HG03025 (cell line): ENCODE measurements around the gene PRSS21.

Source experiments
- ATAC-seq: cut with Tn5 transposase; IDR thresholded peaks from one replicate; pipeline ENCODE4 v1.9.1; 2021; ENCODE audit warnings: mild to moderate bottlenecking, moderate library complexity; ENCODE audit not compliant: unreplicated experiment, low FRiP score

The PRSS21 gene

GRCh38 chr16:2779151-2779920 is 37.7 kb upstream of the PRSS21 start:
- ATAC-seq = no peak

DNA sequence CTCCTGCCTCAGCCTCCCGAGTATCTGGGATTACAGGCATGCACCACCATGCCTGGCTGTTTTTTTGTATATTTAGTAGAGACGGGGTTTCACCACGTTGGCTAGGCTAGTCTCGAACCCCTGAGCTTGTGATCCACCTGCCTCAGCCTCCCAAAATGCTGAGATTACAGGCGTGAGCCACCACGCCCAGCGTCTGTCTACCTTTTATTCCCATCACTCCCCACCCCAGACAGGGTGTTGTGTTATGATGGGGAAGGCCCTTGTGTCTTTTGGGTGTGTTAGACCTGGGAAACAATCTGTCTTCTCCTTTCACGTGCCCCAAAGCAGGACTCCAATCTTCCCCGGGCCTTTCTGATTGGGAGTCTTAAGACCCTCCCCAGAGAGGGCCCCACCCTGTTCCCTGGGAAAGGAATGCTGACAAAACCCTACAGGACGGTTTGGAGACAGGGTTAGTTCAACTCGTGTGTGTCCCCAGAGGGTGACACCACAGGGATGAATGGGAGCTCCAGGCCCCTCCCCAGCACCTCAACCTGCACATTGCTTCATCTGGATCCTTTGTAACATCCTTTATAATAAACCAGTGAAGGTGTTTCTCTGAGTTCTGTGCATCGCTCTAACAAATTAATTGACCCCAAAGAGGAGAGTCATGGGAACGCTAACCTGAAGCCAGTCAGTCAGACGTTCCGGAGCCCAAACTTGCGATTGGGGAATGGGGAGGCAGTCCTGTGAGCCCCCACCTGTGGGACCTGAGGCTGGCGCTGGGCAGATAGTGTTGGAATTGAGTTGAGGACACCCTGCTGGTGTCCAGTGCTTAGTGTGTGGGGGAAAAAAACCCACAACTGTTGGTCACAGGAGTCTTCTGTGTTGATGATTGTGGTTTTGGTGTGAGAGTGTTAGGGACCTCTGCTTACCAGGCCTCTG is 36.8 kb upstream of the PRSS21 start:
- ATAC-seq = no peak

DNA sequence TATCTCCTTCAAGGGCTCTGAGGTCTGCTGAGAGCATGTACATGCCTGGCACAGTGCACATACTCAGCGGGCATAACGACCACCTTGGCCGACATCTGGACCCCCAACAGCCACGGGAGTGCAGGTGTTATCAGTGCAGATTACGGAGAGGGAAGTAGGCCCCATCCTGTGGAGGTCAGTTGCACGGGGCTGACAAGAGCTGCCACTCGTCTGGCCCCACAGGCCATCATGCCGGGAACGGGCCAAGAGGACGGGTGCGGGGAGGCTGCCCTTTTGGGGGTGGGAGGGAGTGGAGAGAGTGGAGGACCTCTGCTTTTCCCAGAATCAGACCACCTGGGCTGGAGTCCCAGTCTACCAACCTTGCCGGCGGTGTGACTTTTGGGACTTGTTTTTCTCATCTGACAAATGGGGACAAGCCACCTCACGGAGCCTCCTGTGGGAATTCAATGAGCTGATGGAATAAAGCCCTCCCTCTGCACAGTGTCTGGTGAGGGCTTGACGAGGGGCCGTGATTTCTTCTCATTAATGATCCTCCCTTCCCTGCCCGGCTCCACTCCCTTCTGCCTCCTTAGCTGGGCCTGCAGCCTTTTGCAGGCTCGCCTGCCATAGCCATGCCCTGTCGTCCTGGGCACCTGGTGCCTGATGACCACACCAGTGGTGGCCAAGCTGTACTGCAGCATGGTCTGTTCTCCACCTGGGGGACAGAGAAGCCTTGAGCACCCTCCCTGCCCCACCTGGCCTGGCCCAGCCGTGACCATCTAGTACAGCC is 34.3 kb upstream of the PRSS21 start:
- ATAC-seq = no peak

DNA sequence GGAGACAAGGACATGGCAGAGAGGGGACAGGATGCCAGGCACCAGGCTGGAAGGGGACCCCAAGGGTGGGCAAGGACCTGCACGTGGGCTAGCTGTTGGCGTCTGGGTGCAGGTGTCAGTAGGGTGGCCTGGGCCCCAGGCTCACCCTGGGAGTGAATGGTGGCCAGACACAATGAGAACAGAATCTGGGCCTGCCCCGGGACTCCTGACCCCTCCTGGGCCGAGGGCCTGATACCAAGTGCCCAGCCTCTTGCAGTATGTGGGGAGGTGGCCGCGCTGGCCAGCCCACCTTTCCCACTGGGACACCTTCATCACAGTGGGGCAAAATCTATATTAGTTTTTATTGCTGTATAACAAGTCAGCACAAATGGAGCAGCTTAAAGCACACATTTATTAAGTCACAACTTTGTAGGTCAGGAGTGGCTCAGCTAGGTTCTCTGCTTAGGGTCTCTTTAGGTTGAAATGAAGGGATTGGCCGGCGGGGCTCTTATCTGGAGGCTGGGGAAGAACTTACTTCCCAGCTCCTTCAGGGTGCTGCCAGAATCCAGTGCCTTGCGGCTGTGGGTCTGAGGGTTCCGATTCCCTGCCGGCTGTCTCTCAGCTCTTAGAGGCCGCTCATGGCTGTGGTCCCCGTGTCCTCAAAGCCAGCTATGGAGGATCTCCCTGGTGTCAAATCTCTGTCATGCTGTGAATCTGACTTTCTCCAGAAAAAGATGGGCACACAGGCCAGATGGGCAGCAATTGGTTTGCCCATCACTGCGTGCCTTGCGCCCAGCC is 33.3 kb upstream of the PRSS21 start:
- ATAC-seq = no peak

GRCh38 chr16:2784358-2785100 is 32.5 kb upstream of the PRSS21 start:
- ATAC-seq = no peak

GRCh38 chr16:2785101-2785991 is 31.7 kb upstream of the PRSS21 start:
- ATAC-seq = no peak

- no peak for ATAC-seq
These were observed 30.8 kb upstream of the PRSS21 start for GRCh38 chr16:2786061-2786825.

DNA sequence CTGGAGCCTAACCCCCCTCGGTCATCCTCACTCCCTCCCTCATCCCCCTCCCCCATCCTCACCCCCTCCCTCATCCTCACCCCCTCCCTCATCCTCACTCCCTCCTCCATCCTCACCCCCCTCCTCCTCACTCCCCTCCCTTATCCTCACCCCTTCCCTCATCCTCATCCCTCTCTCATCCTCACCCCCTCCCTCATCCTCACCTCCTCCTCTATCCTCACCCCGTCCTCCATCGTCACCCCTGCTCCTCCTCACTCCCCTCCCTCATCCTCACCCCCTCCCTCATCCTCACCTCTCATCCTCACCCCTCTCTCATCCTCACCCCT is 30.2 kb upstream of the PRSS21 start:
- no peak for ATAC-seq

DNA sequence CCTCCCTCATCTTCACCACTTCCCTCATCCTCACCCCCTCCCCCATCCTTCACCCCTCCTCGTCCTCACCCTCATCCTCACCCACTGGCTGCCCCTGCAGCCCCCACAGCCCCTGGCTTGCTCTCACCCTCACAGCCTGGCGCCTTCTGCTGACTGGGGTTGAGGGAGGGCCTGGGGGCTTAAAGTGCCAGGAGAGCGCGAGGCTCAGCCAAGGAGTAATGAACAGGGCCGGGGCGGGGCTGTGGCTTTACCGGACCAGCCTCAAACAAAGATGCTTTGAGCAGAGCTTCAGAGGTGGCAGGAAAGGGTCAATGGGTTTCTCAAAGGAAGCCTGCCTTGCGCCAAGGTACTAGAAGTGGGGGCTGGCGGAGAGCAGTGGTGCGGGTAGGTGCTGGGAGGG is 29.6 kb upstream of the PRSS21 start, which contains the start of gene PRSS33:
Gene PRSS33 (minus strand): TSS at position 155 of the 400 bp plus-strand sequence. CDS start 1,013 bp downstream, outside the sequence.
- no peak for ATAC-seq

- ATAC-seq = no peak
These were observed 29.1 kb upstream of the PRSS21 start for GRCh38 chr16:2787961-2788360.

DNA sequence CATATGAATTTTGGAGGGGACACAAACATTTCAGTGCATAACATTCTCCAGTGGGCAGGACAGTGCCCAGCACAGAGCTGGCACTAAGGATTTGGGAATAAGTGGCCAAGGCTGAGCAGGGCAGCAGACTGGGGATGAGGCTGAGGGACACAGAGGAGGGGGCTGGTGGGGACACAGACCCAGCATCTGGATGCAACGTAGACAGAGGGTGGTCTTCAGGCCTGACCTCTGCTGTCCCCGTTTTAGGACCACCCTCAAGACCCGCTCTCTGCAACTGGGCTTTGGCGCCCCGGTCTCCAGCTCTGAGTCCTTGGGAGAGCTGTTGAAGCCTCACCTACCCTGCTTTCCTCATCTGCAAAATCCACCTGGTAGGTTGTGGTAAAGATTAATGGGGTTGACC is 26.4 kb upstream of the PRSS21 start:
- no peak for ATAC-seq

- no peak for ATAC-seq
These were observed 25.9 kb upstream of the PRSS21 start for GRCh38 chr16:2791174-2791573.

GRCh38 chr16:2792940-2793339 is 24.1 kb upstream of the PRSS21 start:
- no peak for ATAC-seq

- ATAC-seq = no peak
These were observed 21.5 kb upstream of the PRSS21 start for GRCh38 chr16:2795395-2796143.

DNA sequence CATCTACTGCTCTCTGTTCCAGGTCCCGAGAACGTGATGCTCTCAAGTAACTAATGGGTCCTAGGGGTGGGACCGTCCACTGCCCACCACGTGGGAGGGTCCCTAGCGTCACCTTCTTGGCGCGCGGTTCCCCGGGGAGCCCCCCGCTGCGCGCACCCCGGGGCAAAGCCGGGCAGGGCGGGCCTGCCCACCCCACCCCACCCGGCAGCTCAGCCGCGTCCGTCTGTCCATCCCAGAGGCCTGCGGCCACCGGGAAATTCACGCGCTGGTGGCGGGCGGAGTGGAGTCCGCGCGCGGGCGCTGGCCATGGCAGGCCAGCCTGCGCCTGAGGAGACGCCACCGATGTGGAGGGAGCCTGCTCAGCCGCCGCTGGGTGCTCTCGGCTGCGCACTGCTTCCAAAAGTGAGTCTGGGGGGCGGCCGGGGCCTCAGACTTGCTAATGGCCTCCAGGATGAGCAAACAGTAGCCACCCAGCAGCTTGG is 18.3 kb upstream of the PRSS21 start:
- no peak for ATAC-seq

GRCh38 chr16:2799205-2799858 is 17.7 kb upstream of the PRSS21 start:
- ATAC-seq = no peak
